ENCODE results near the gene ZBTB16. TPM values are rescaled to one million over a fixed set of nuclear protein-coding genes. Genes with fewer than 3 reads are reported as not detected.

Gene ZBTB16
- total RNA-seq, 1 donor from 2014 or later, result 5.8 TPM

GRCh38 chr11:114147375-114148012 is 88.0 kb downstream of the ZBTB16 start:
- intact Hi-C loops (cut with micrococcal nuclease), result no loop called here

GRCh38 chr11:114148013-114148382 is 88.5 kb downstream of the ZBTB16 start:
- intact Hi-C loops (cut with micrococcal nuclease), result no loop called here

GRCh38 chr11:114149689-114150407 is 90.3 kb downstream of the ZBTB16 start:
- intact Hi-C loops (cut with micrococcal nuclease), result no loop called here

- intact Hi-C loops (cut with micrococcal nuclease), result no loop called here
Observed at GRCh38 chr11:114150671-114151070, 91.2 kb downstream of the ZBTB16 start.

- intact Hi-C loops (cut with micrococcal nuclease), result no loop called here
Observed at GRCh38 chr11:114151631-114152030, 92.1 kb downstream of the ZBTB16 start.

GRCh38 chr11:114152162-114152561 is 92.7 kb downstream of the ZBTB16 start:
- intact Hi-C loops (cut with micrococcal nuclease), result no loop called here

- intact Hi-C loops (cut with micrococcal nuclease), result no loop called here
Observed at GRCh38 chr11:114152785-114153184, 93.3 kb downstream of the ZBTB16 start.

GRCh38 chr11:114153224-114153623 is 93.7 kb downstream of the ZBTB16 start:
- intact Hi-C loops (cut with micrococcal nuclease), result no loop called here

GRCh38 chr11:114154271-114155047 is 94.9 kb downstream of the ZBTB16 start:
- intact Hi-C loops (cut with micrococcal nuclease), result no loop called here

GRCh38 chr11:114155116-114155515 is 95.6 kb downstream of the ZBTB16 start:
- intact Hi-C loops (cut with micrococcal nuclease), result no loop called here

- intact Hi-C loops (cut with micrococcal nuclease), result no loop called here
Observed at GRCh38 chr11:114156131-114156581, 96.6 kb downstream of the ZBTB16 start.

GRCh38 chr11:114156782-114157181 is 97.3 kb downstream of the ZBTB16 start:
- intact Hi-C loops (cut with micrococcal nuclease), result no loop called here

- intact Hi-C loops (cut with micrococcal nuclease), result no loop called here
Observed at GRCh38 chr11:114157476-114158050, 98.1 kb downstream of the ZBTB16 start.

GRCh38 chr11:114158421-114158820 is 98.9 kb downstream of the ZBTB16 start:
- intact Hi-C loops (cut with micrococcal nuclease), result no loop called here

GRCh38 chr11:114158886-114159285 is 99.4 kb downstream of the ZBTB16 start:
- intact Hi-C loops (cut with micrococcal nuclease), result no loop called here

GRCh38 chr11:114159320-114159719 is 99.8 kb downstream of the ZBTB16 start:
- intact Hi-C loops (cut with micrococcal nuclease), result no loop called here

- intact Hi-C loops (cut with micrococcal nuclease), result loop anchor here (1.0 to 2.0 kb wide), 8 partner anchors 23 to 285 kb away; partner anchors contain the start of genes C11orf71, RBM7 and USP28
Observed at GRCh38 chr11:114159802-114160632, 100.5 kb downstream of the ZBTB16 start.

- intact Hi-C loops (cut with micrococcal nuclease), result loop anchor here (1.0 to 2.0 kb wide), 8 partner anchors 22 to 286 kb away; partner anchors contain the start of genes C11orf71, RBM7 and USP28
Observed at GRCh38 chr11:114160894-114161293, 101.4 kb downstream of the ZBTB16 start.

GRCh38 chr11:114161486-114162250 is 102.2 kb downstream of the ZBTB16 start:
- intact Hi-C loops (cut with micrococcal nuclease), result loop anchor here (2.0 kb wide), 3 partner anchors 59 to 287 kb away; partner anchors contain the start of genes C11orf71, RBM7 and USP28

- intact Hi-C loops (cut with micrococcal nuclease), result no loop called here
Observed at GRCh38 chr11:114162719-114163123, 103.2 kb downstream of the ZBTB16 start.
